GM18517 (cell line): Measurements from ENCODE around the gene AGFG2.

Experiments used
- ATAC-seq: cut with Tn5 transposase; IDR thresholded peaks from one replicate; pipeline ENCODE4 v1.9.1; 2021; ENCODE audit warnings: mild to moderate bottlenecking, moderate library complexity; ENCODE audit not compliant: unreplicated experiment

Gene AGFG2

GRCh38 chr7:100571829-100572116 lies 32.8 kb downstream of the AGFG2 start:
- no peak for ATAC-seq

GRCh38 chr7:100572281-100572948 lies 33.4 kb downstream of the AGFG2 start:
- no peak for ATAC-seq

DNA sequence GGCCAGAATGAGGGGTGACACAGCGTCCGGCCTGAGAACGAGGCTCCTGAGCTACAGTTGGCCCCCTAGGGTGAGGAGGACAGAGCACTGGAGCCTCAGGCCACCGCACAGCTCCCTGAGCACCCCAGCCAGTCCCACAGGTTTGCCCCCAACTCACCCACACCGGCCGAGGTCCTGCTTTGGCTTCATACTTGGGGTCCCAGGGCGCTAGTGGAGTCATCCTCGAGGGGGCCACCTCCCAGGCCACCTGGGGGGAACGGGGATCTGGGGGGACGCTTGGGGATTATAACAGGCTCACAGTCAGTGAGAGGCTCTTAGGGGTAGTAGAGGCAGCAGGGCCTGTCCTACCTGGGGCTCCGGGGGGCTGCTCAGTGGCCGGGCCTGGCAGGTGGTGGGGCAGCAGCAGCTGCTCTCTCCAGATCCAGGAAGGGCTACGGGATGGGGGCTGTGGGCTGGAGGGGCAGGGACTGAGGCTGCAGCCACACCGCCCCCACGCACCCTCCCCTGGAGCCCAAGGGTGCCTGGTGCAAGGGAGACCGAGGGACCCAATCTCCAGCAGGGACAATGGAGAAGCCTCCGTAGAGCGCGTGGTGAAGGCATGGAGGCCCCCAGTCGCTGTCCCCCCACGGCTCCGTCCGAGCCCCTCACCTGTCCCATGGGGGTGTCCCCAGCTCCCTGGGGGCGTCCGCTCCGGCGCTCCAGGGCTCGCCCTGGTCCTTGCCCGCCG lies 34.1 kb downstream of the AGFG2 start:
- ATAC-seq = no peak

DNA sequence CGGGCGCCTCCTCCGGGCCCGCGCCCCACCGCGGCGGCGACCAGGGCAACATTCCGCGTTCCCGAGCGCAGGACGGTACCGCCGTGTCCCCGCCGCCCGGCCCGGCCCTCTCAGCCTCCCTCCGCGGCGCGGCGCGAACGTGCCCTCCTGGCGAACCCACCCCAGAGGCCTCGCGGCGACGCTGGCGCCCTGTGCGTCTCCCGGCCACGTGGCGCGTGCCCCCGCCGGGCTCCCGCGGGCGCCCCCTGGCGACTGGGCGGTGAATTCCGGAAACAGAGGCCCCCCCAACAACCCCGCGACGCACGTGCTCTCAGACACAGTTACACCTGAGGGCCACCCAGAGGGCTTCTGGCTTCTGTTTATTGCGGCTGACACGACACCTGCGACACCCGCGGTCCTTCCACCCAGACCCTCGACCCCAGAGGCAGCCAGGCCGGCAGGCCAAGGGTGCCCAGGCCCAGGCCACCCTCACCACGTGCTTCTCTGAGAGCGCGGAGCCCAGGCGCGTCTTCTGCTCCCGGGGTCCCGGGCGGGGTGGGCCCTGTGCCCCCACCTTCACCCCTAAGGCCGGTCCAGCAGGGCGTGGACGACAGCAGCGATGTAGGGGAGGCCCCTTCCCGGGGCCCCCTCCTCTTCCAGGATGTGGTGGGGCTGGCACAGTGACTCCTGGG lies 34.8 kb downstream of the AGFG2 start, which contains the start of gene SAP25:
SAP25 (minus strand) TSS at position 210 of the 671 bp plus-strand sequence; CDS start at position 52, 158 bp downstream.
- ATAC-seq = no peak

GRCh38 chr7:100574362-100575205 lies 35.6 kb downstream of the AGFG2 start:
- no peak for ATAC-seq

DNA sequence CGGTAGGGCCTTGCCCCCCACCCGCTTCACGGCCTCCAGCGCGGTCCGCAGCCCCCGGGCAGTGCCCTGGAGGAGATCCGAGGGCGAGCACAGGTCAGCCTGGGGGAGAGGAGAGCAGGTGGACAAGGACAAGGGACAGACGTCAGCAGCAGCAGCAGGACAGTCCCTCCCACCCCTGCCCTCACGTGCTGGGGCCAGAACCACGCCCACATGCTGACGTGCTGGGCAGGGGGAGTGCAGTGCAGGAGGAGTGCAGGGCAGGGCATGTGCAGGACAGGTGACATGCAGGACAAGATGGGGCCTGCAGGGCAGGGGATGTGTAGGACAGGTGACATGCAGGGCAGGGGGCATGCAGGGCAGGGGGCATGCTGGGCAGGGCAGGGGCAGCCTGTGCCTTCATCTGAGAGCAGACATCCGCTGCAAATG lies 36.2 kb downstream of the AGFG2 start:
- ATAC-seq = no peak

GRCh38 chr7:100575746-100576383 lies 36.9 kb downstream of the AGFG2 start:
- no peak for ATAC-seq

- no peak for ATAC-seq
Observed at GRCh38 chr7:100576384-100576993, 37.5 kb downstream of the AGFG2 start.

GRCh38 chr7:100577103-100577502 lies 38.1 kb downstream of the AGFG2 start:
- no peak for ATAC-seq

DNA sequence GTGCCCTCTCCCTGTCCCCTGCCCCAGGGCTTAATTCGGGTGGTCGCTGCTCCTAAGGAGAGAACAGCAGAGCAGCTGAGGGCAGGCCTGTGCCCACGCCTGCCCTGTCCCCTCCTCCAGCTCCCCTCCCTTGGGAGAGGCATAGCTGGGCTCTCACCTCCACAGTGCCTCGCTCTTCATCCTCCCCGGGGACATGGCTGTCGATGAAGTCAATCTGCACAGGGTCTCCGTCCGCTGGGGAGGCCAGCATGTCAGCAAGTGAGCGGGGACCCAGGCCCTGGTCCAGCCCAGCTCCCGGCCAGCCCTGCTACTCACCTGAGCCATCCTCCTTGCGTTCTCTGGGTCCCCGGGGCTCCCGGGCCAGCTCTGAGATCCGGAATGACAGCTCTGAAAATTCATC lies 38.5 kb downstream of the AGFG2 start:
- no peak for ATAC-seq

GRCh38 chr7:100578246-100579183 lies 39.5 kb downstream of the AGFG2 start:
- no peak for ATAC-seq

- no peak for ATAC-seq
Observed at GRCh38 chr7:100580466-100581283, 41.7 kb downstream of the AGFG2 start.

- no peak for ATAC-seq
Observed at GRCh38 chr7:100582041-100582579, 43.1 kb downstream of the AGFG2 start.

GRCh38 chr7:100582650-100583049 lies 43.6 kb downstream of the AGFG2 start:
- no peak for ATAC-seq

DNA sequence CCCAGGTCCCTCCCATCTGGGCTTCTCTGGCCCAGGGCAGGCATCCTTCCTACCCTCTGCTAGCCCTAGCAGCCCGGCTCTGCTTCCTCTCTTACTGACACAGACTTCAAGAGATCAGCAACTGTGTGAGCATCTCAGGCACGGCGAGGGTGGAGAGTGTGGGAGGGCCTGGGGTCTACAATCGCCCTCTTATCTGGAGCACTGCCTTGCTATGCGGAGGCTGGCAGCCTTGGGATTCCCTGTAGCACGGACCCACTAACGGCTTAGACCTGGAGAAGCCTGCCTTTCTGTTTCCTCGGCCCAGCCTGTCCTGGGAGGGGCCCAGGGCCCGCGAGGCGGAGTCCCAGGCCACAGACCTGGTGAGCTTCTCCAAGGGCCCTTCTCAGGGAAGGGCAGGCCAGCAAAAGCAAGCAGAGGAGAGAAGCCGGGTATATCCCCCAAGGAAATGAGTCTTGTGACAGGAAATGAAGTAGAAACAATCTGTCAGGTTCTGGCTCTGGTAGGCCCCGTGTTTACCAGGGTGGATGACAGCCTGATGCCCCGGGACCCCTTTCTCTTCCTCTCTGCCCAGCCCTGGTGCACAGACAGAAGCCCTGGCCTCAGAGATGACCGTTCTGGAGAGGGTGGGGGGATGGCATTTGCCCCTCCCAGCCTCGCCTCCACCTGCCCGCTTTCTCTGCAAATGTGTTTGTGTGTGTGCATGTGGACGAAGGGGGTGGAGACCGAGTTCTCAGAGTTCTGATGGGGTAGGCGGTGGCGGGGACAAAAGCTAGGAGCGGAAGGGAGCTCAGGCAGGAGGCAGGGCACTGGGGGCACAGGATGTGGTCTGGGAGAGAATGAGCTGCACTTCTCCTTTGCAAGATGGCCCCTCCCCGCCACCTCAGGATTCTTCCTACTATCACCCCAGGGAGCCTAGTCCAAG lies 44.4 kb downstream of the AGFG2 start:
- no peak for ATAC-seq

DNA sequence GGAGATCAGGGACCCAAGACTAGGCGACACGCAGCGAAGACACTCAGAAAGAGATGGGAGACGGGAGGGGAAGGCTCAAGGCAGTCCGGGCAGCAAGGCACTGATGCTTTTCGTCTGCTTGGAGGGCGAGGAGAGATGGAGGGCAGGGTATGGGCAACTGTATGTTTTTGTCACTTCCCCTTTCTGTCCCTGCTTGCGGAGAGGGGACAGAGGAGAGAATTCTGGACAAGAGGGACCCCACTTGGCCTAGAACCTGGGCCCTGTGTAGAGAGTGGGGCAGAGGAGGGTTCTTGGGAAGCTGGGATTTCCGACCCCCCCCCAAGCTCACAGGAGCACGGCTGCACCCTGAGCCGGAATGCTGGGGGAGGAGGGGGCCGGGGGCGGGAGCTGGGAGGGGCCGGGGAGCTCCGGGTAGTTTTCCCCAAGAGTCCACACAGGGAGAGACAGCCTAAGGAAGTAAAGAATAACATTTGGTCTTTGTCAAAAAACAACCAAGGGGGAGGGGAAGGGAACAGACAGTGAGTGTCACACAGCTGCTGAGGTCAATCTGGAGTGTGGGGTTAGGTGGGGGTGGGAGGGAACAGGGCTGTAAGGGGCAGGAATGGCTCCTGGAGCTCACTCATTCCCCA lies 45.2 kb downstream of the AGFG2 start:
- ATAC-seq = no peak
